SK-N-SH treated with all-trans-retinoic acid at 6 μM for 48 hours (cell line): Measurements from ENCODE around the gene SBK1.

Experiments
- OSR1 ChIP-seq: fragments of 250-450 bp; sonication (Bioruptor Pico); IDR thresholded peaks from 2 replicates; pipeline ENCODE4 v1.8.0; 2022; ENCODE audit warnings: moderate library complexity, mild to moderate bottlenecking, inconsistent platforms
- PPARA ChIP-seq: fragments of 250-450 bp; sonication (Bioruptor Pico); IDR thresholded peaks from 2 replicates; pipeline ENCODE4 v1.5.0; 2020; ENCODE audit warnings: mild to moderate bottlenecking, borderline replicate concordance
- TOX ChIP-seq: fragments of 250-450 bp; sonication (Bioruptor Pico); IDR thresholded peaks from 2 replicates; pipeline ENCODE4 v1.8.0; 2021; ENCODE audit warnings: mild to moderate bottlenecking, moderate library complexity, borderline replicate concordance
- ZNF8 ChIP-seq: fragments of 450-650 bp; formaldehyde crosslinking; IDR thresholded peaks from 2 replicates; pipeline ENCODE4 v1.5.0; 2020; ENCODE audit warnings: mild to moderate bottlenecking, moderate library complexity
- TF ChIP-seq, protein P1 (sequence below): fragments of 250-450 bp; sonication (Bioruptor Pico); IDR thresholded peaks from 2 replicates; pipeline ENCODE4 v1.5.1; 2020; ENCODE audit warnings: low read depth, mild to moderate bottlenecking, moderate library complexity

DNA sequence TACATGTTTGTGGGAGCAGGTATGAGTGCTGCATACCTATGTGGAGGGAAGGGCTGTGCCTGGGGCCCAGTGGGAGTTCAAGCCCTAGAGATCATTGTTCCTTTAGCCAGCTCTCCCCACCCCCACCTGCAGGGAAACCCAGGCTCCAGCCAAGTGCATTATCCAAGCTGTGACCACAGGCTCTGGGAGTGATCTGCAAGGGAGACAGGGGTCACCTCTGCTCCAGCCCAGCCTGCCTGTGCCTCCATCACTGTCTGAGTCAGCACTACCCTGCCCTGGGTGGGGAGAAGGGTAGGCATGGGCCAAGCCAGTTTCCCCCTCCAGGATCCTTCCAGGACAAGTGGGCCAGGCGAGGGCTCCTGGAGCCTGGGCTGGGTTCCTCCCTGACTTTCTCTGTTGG, 32.1 kb upstream of the SBK1 start:
- TF ChIP-seq, protein P1, sequence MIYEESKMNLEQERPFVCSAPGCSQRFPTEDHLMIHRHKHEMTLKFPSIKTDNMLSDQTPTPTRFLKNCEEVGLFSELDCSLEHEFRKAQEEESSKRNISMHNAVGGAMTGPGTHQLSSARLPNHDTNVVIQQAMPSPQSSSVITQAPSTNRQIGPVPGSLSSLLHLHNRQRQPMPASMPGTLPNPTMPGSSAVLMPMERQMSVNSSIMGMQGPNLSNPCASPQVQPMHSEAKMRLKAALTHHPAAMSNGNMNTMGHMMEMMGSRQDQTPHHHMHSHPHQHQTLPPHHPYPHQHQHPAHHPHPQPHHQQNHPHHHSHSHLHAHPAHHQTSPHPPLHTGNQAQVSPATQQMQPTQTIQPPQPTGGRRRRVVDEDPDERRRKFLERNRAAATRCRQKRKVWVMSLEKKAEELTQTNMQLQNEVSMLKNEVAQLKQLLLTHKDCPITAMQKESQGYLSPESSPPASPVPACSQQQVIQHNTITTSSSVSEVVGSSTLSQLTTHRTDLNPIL (CRISPR knock-in tag) = no peak
- TF ChIP-seq TOX (CRISPR knock-in tag) (no peak), ZNF8 (CRISPR knock-in tag) (no peak), PPARA (no peak), OSR1 (CRISPR knock-in tag) (no peak)
